NT2/D1 (cell line): ENCODE results near the gene PHLPP1.

Experiments
- DNase-seq: peaks from one replicate; pipeline ENCODE4 v3.0.0-alpha.2; 2011; ENCODE audit warnings: low read depth, low spot score
- H3K27me3 ChIP-seq: 2 replicates; pipeline ENCODE4 v1.6.0; 2011; ENCODE audit warnings: mild to moderate bottlenecking; ENCODE audit not compliant: insufficient read length, insufficient read depth
- H3K36me3 ChIP-seq: 2 replicates; pipeline ENCODE4 v1.6.1; 2011; ENCODE audit warnings: mild to moderate bottlenecking, low read length, mixed read lengths; ENCODE audit not compliant: insufficient read depth, insufficient read length
- H3K4me1 ChIP-seq: 2 replicates; pipeline ENCODE4 v1.5.1; 2011; ENCODE audit not compliant: insufficient read depth, insufficient read length
- H3K4me3 ChIP-seq: 2 replicates; pipeline ENCODE4 v1.5.1; 2011; ENCODE audit warnings: low read depth; ENCODE audit not compliant: insufficient read length
- H3K9ac ChIP-seq: 2 replicates; pipeline ENCODE4 v1.6.0; 2011; ENCODE audit warnings: low read depth; ENCODE audit not compliant: insufficient read length
- H3K9me3 ChIP-seq: 2 replicates; pipeline ENCODE4 v1.5.1; 2011; ENCODE audit warnings: mild to moderate bottlenecking, low read length; ENCODE audit not compliant: insufficient read depth
- SUZ12 ChIP-seq: IDR thresholded peaks from 2 replicates; pipeline ENCODE4 v1.6.1; 2011; ENCODE audit not compliant: insufficient read length, insufficient read depth; ENCODE audit errors: extremely low read depth
- YY1 ChIP-seq: IDR thresholded peaks from 2 replicates; pipeline ENCODE4 v1.6.1; 2011; ENCODE audit not compliant: insufficient read length, insufficient read depth
- ZNF274 ChIP-seq: IDR thresholded peaks from 2 replicates; pipeline ENCODE4 v1.6.1; 2011; ENCODE audit warnings: mild to moderate bottlenecking, low read depth, low read length

Gene PHLPP1

GRCh38 chr18:62757399-62758010 lies 42.2 kb downstream of the PHLPP1 start:
- Histone ChIP-seq H3K9ac (no peak overlapping the region), H3K27me3 (no peaks in the 10 kb centered on the region), H3K9me3 (0 out of 2 replicates have a peak, but pooled peaks cover 7% of the 10 kb centered on the region), H3K4me3 (no peak overlapping the region), H3K4me1 (no peaks in the 10 kb centered on the region), H3K36me3 (no peaks in the 10 kb centered on the region)
- TF ChIP-seq YY1 (no peak), ZNF274 (no peak), SUZ12 (no peak)
- DNase-seq: no peak

GRCh38 chr18:62758591-62758990 lies 43.2 kb downstream of the PHLPP1 start:
- TF ChIP-seq ZNF274 (no peak), YY1 (no peak), SUZ12 (no peak)
- no peaks in the 10 kb centered on the region for H3K4me1 ChIP-seq
- H3K9ac ChIP-seq: no peak overlapping the region
- DNase-seq: no peak
- H3K27me3 ChIP-seq: no peaks in the 10 kb centered on the region
- H3K36me3 ChIP-seq: no peaks in the 10 kb centered on the region
- H3K4me3 ChIP-seq: no peak overlapping the region
- 0 out of 2 replicates have a peak, but pooled peaks cover 7% of the 10 kb centered on the region for H3K9me3 ChIP-seq

GRCh38 chr18:62759704-62760402 lies 44.5 kb downstream of the PHLPP1 start:
- no peak for TF ChIP-seq YY1
- TF ChIP-seq SUZ12: no peak
- no peak for TF ChIP-seq ZNF274
- no peak for DNase-seq
- no peak overlapping the region for H3K9ac ChIP-seq
- H3K36me3 ChIP-seq: no peaks in the 10 kb centered on the region
- no peak overlapping the region for H3K4me3 ChIP-seq
- no peaks in the 10 kb centered on the region for H3K4me1 ChIP-seq
- H3K9me3 ChIP-seq: 0 out of 2 replicates have a peak, but pooled peaks cover 7% of the 10 kb centered on the region
- H3K27me3 ChIP-seq: no peaks in the 10 kb centered on the region

- Histone ChIP-seq H3K9me3 (0 out of 2 replicates have a peak, but pooled peaks cover 4% of the 10 kb centered on the region), H3K36me3 (no peaks in the 10 kb centered on the region), H3K4me3 (no peak overlapping the region), H3K4me1 (no peaks in the 10 kb centered on the region), H3K27me3 (no peaks in the 10 kb centered on the region), H3K9ac (no peak overlapping the region)
- TF ChIP-seq SUZ12 (no peak), ZNF274 (no peak), YY1 (no peak)
- no peak for DNase-seq
Measured at GRCh38 chr18:62760403-62760734, 45.0 kb downstream of the PHLPP1 start.

GRCh38 chr18:62763101-62763521 lies 47.8 kb downstream of the PHLPP1 start:
- no peaks in the 10 kb centered on the region for H3K4me1 ChIP-seq
- TF ChIP-seq ZNF274: no peak
- TF ChIP-seq YY1: no peak
- no peak for TF ChIP-seq SUZ12
- DNase-seq: no peak
- no peaks in the 10 kb centered on the region for H3K27me3 ChIP-seq
- no peak overlapping the region for H3K4me3 ChIP-seq
- no peak overlapping the region for H3K9ac ChIP-seq
- H3K36me3 ChIP-seq: no peaks in the 10 kb centered on the region
- no peaks in the 10 kb centered on the region for H3K9me3 ChIP-seq

GRCh38 chr18:62766266-62766665 lies 50.9 kb downstream of the PHLPP1 start:
- no peaks in the 10 kb centered on the region for H3K4me1 ChIP-seq

GRCh38 chr18:62767321-62767720 lies 52.0 kb downstream of the PHLPP1 start:
- no peaks in the 10 kb centered on the region for H3K4me1 ChIP-seq

More at GRCh38 chr18:62766266-62766665, 50.9 kb downstream of the PHLPP1 start:
- no peaks in the 10 kb centered on the region for H3K27me3 ChIP-seq
- no peaks in the 10 kb centered on the region for H3K9me3 ChIP-seq
- no peak overlapping the region for H3K9ac ChIP-seq
- DNase-seq: no peak
- H3K4me3 ChIP-seq: no peak overlapping the region
- TF ChIP-seq SUZ12 (no peak), YY1 (no peak), ZNF274 (no peak)
- no peaks in the 10 kb centered on the region for H3K36me3 ChIP-seq

More at GRCh38 chr18:62767321-62767720, 52.0 kb downstream of the PHLPP1 start:
- H3K9me3 ChIP-seq: no peaks in the 10 kb centered on the region
- no peak overlapping the region for H3K4me3 ChIP-seq
- no peaks in the 10 kb centered on the region for H3K27me3 ChIP-seq
- TF ChIP-seq YY1 (no peak), ZNF274 (no peak), SUZ12 (no peak)
- H3K36me3 ChIP-seq: no peaks in the 10 kb centered on the region
- DNase-seq: no peak
- no peak overlapping the region for H3K9ac ChIP-seq
